AG09309 (cell line): ENCODE results near the gene F3.
"Not testable (repeated sequence)": the region's sequence is repeated elsewhere in the genome, so short reads cannot be mapped to it uniquely, and the experiment has no call there.

Source experiments
- DNase-seq: peaks from one replicate; pipeline ENCODE4 v3.0.0-alpha.2; 2010; ENCODE audit warnings: low read depth
- H3K4me3 ChIP-seq: 2 replicates; pipeline ENCODE4 v1.5.1; 2011; ENCODE audit warnings: mild to moderate bottlenecking, low read depth, low read length, moderate library complexity; ENCODE audit not compliant: control insufficient read depth
- TF ChIP-seq, protein P1 (sequence below): IDR thresholded peaks from 2 replicates; pipeline ENCODE4 v1.5.1; 2011; ENCODE audit warnings: mild to moderate bottlenecking, low read depth, low read length, inconsistent platforms; ENCODE audit not compliant: insufficient read depth, control insufficient read depth; ENCODE audit errors: missing control alignments

The F3 gene

DNA sequence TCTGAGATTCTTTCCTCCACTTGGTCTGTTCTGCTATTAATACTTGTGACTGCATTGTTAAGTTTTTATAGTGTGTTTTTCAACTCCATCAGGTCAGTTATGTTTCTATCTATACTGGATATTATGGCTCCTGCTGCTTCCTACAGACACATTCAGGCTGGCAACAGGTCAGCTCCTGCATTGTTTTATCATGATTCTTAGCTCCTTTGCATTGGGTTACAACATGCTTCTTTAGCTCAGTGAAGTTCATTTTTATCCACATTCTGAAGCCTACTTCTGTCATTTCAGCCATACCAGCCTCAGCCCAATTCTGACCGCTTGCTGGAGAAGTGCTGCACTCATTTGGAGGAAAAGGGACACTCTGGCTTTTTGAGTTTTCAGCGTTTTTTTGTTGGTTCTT lies 37.3 kb upstream of the F3 start:
- TF ChIP-seq, protein P1, sequence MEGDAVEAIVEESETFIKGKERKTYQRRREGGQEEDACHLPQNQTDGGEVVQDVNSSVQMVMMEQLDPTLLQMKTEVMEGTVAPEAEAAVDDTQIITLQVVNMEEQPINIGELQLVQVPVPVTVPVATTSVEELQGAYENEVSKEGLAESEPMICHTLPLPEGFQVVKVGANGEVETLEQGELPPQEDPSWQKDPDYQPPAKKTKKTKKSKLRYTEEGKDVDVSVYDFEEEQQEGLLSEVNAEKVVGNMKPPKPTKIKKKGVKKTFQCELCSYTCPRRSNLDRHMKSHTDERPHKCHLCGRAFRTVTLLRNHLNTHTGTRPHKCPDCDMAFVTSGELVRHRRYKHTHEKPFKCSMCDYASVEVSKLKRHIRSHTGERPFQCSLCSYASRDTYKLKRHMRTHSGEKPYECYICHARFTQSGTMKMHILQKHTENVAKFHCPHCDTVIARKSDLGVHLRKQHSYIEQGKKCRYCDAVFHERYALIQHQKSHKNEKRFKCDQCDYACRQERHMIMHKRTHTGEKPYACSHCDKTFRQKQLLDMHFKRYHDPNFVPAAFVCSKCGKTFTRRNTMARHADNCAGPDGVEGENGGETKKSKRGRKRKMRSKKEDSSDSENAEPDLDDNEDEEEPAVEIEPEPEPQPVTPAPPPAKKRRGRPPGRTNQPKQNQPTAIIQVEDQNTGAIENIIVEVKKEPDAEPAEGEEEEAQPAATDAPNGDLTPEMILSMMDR: no peak
- DNase-seq: no peak
- no peak overlapping the region for H3K4me3 ChIP-seq

DNA sequence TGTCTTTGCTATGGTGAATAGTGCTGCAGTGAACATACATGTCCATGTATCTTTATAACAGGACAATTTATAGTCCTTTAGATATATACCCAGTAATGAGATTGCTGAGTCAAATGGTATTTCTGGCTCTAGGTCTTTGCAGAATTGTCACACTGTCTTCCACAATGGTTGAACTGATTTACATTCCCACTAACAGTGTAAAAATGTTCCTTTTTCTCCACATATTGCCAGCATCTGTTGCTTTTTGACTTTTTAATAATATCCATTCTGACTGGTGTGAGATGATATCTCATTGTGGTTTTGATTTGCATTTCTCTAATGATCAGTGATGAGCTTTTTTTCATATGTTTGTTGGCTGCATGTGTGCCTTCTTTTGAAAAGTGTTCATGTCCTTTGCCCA lies 32.4 kb upstream of the F3 start:
- H3K4me3 ChIP-seq, DNase-seq: not testable (repeated sequence)

DNA sequence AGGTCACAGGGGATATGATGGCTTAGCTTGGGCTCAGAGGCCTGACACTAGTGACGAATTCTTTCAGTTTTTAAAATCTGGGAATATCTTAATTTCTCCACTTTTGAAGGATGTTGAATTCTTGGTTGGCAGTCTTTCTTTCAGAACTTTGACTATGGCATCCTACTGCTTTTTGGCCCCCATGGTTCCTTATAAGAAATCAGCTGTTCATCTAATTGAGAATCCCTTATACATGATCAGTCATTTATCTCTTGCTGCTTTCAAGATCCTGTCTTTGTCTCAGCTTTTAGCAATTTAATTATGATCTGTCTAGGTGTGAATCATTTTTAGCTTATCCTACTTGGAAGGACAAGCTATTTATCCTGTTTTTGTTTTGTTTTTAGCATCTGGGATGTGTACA lies 31.2 kb upstream of the F3 start:
- H3K4me3 ChIP-seq: no peak overlapping the region
- no peak for DNase-seq
- TF ChIP-seq, protein P1: no peak

DNA sequence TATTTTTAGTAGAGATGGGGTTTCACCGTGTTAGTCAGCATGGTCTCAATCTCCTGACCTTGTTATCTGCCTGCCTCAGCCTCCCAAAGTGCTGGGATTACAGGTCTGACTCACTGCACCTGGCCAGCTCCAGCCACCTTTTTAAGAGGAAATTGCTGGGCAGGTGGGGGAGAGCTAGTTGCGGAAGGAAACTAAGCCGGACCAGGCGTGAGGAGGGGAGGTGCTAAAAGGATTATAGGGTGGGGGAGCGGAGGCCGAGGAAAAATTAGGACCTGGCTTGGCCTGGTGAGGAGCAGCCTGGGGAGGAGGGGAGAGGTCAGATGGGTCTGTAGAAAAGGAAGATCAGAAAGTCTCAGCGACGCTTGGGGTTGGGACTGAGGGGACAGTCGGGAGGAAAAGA lies 29.4 kb upstream of the F3 start:
- not testable (repeated sequence) for DNase-seq, H3K4me3 ChIP-seq

DNA sequence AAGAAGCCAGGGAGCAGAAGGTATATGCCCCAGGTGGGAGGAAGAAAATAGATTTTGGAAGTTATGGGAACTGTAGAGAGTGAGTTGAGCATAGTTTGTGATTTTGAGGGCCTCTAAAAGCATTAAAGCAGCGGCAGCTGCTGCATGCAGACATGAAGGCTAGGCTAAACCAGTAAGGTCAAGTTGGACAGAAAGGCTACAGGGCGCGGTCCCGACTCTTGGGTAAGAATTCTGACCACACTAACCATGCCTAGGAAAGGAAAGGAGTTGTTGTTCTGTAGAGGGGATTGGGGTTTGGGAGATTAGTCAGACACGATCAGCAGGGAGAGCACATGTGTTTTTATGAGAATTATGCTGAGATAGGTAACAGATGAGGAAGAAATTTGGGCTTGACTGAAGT lies 27.2 kb upstream of the F3 start:
- DNase-seq, H3K4me3 ChIP-seq: not testable (repeated sequence)

DNA sequence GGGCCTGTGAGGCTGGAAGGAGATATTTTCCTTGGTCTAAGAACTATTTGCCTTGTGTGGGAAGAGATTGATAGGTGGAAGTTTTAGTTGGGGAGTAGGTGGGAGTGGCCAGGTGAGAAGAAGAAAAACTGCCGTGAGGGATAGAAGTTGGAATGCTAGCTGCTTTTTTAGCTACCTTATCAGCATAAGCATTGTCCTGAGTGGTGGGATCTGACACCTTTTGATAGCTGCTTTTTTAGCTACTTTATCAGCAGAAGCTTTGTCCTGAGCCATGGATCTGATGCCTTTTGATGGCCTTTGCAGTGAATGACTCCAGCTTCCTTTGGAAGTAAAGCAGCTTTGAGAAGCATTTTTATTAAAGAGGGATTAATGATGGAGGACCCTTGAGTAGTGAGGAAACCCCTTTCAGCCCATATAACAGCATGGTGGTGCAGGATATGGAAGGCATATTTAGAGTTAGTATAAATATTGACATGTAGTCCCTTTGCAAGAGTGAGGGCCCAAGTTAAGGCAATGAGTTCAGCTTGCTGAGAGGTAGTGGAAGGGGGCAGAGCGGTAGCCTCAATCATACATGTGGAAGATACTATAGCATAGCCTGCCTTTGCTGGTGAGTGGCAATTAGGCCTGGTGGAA lies 26.5 kb upstream of the F3 start:
- H3K4me3 ChIP-seq, DNase-seq: not testable (repeated sequence)

DNA sequence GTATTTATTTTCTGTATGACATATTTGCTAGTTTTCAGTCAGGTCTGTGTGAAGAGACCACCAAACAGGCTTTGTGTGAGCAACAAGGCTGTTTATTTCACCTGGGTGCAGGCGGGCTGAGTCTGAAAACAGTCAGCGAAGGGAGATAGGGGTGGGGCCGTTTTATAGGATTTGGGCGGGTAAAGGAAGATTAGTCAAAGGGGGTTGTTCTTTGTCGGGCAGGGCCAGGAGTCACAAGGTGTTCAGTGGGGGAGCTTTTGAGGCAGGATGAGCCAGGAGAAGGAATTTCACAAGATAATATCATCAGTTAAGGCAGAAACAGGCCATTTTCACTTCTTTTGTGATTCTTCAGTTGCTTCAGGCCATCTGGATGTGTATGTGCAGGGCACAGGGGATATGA lies 24.9 kb upstream of the F3 start:
- DNase-seq, H3K4me3 ChIP-seq: not testable (repeated sequence)

DNA sequence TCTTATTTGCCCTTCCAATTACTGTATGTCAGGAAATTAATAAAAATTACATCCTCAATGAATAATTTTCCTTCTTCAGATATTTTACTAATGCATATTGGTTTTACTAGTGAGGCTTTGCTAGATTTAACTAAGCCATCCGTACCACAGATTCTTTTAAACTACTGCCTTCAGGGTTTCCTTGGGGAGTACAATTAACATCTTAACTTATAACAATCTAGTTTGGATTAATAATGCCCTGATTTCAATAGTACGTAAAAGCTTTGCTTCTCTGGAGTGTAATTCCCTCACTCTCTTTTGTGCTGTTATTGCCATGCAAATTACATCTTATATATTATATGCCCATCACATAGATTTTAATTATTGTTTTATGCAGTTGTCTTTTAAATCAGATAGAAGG lies 24.3 kb upstream of the F3 start:
- no peak overlapping the region for H3K4me3 ChIP-seq
- DNase-seq: no peak
- TF ChIP-seq, protein P1: no peak

DNA sequence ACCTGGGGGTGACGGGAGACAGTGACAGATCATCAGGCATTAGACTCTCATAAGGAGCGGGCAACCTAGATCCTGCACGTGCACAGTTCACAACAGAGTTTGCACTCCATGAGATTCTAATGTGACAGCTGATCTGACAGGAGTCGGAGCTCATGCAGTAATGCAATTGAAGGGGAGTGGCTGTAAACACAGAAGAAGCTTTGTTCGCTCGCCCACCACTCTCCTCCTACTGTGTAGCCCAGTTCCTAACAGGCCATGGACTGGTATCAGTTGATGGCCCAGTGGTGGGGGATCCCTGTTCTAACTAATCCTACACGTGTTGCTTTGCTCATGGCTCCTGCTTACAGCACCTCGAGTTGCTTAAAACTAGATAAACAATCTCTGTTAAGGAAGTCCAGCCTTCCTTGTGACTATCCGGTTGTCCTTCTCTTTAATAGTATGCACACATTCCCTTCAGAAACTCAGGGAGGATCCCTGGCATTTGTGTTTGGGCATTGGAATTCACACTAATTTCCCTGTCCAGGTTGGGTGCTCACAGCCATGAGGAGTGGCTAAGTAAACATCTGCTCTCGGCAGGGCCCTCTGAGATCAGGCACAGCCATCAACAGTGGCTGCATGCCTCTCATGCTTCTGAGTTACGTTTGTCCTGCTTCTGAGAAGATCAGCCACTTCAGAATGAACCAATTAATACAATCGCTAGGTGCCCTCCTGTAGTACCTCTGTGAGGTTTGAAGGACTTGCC lies 21.1 kb upstream of the F3 start:
- DNase-seq: no peak
- TF ChIP-seq, protein P1: no peak
- no peak overlapping the region for H3K4me3 ChIP-seq

DNA sequence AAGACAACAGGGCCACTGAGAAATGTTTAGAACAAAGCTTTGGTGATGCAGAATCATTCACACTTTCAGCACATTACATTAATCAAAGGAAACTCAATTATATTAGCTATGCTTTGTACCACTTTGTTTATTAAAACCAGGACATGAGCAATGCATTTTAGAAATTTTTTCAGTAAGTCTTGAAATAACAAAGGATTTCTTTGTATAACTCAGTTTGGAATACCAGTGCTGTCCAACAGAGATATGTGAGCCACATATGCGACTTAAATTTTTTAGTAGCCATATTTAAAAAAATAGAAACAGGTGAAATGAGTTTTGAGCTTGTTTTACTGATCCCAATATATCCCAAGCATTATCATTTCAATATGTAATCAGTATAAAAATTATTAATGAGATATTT lies 18.8 kb upstream of the F3 start:
- DNase-seq: no peak

More for the DNA sequence above, 18.8 kb upstream of the F3 start:
- H3K4me3 ChIP-seq: no peak overlapping the region
- TF ChIP-seq, protein P1: no peak
